Panc1 (cell line): ENCODE data around the gene LSM14B. TPM values are rescaled to one million over a fixed set of nuclear protein-coding genes. Genes with fewer than 3 reads are reported as not detected.

Experiments
- ATAC-seq: fragments of 200-7000 bp; cut with Tn5 transposase; 2 replicates; pipeline ENCODE4 v1.9.1; 2020; ENCODE audit warnings: mild to moderate bottlenecking, moderate library complexity
- BruUV-seq: library from RNA; stranded (reverse); fragments of 400-500 nt; replicated peaks from 2 replicates; lab custom pipeline; 2021; lab: Mats Ljungman, UMichigan
- CTCF ChIA-PET: fragments of 300-600 bp; sonication (Branson Sonifier 250); formaldehyde crosslinking; loops from one replicate; lab custom pipeline; 2022; ENCODE audit warnings: antibody characterized with exemption; lab: Charles Lee
- POLR2A ChIA-PET: fragments of 300-600 bp; sonication (Branson Sonifier 250); formaldehyde crosslinking; loops from one replicate; lab custom pipeline; 2022; ENCODE audit warnings: antibody characterized with exemption; lab: Charles Lee
- DNase-seq: peaks from one replicate; pipeline ENCODE4 v3.0.0-alpha.2; 2010; ENCODE audit warnings: low read depth, low spot score
- H3K27ac ChIP-seq: 2 replicates; pipeline ENCODE4 v1.5.1; 2011; ENCODE audit warnings: mild to moderate bottlenecking, low read length, inconsistent platforms
- H3K27me3 ChIP-seq: fragments of 200-500 bp; sonication (Bioruptor generic); 2 replicates; pipeline ENCODE4 v1.6.0; 2014; ENCODE audit warnings: low read length, inconsistent platforms; ENCODE audit not compliant: control insufficient read depth, insufficient read depth
- H3K36me3 ChIP-seq: fragments of 200-500 bp; sonication (Bioruptor generic); 2 replicates; pipeline ENCODE4 v1.5.1; 2014; ENCODE audit warnings: inconsistent platforms, mild to moderate bottlenecking, low read length, moderate library complexity; ENCODE audit not compliant: control insufficient read depth, insufficient read depth
- H3K4me1 ChIP-seq: 2 replicates; pipeline ENCODE4 v1.5.1; 2011; ENCODE audit warnings: inconsistent platforms, mild to moderate bottlenecking, low read length, moderate library complexity; ENCODE audit not compliant: control insufficient read depth, insufficient read depth
- H3K4me3 ChIP-seq, 2 experiments: 2 replicates each; pipeline ENCODE4 v1.5.1; 2011 to 2012; ENCODE audit warnings: low read depth in 2 of 2, low read length in 2 of 2, mild to moderate bottlenecking in 2 of 2, inconsistent platforms in 1 of 2, moderate library complexity in 1 of 2
- H3K9me3 ChIP-seq: fragments of 200-500 bp; sonication (Bioruptor generic); 2 replicates; pipeline ENCODE4 v1.5.1; 2014; ENCODE audit warnings: low read depth, mild to moderate bottlenecking, inconsistent platforms, low read length, moderate library complexity; ENCODE audit not compliant: control insufficient read depth, insufficient read depth
- CTCF ChIP-seq: fragments of 450-650 bp; IDR thresholded peaks from 2 replicates; pipeline ENCODE4 v1.5.1; 2017; ENCODE audit warnings: mild to moderate bottlenecking
- POLR2AphosphoS5 ChIP-seq: IDR thresholded peaks from 2 replicates; pipeline ENCODE4 v1.6.1; 2012; ENCODE audit warnings: mild to moderate bottlenecking, low read depth, low read length, moderate library complexity
- REST ChIP-seq, 2 experiments: IDR thresholded peaks; 2 replicates each; pipeline ENCODE4 v1.6.1; 2011 to 2012; ENCODE audit warnings: low read depth in 2 of 2, control low read depth in 1 of 2, low read length in 1 of 2, mild to moderate bottlenecking in 1 of 2, moderate library complexity in 1 of 2; ENCODE audit not compliant: insufficient read depth in 1 of 2
- SIN3A ChIP-seq: IDR thresholded peaks from 2 replicates; pipeline ENCODE4 v1.6.1; 2012; ENCODE audit warnings: low read depth, mild to moderate bottlenecking, low read length, moderate library complexity, borderline replicate concordance; ENCODE audit not compliant: insufficient read depth
- TCF7L2 ChIP-seq: IDR thresholded peaks from 2 replicates; pipeline ENCODE4 v1.6.1; 2011; ENCODE audit warnings: mild to moderate bottlenecking, low read depth, low read length, inconsistent platforms
- in situ Hi-C: cut with HindIII; loops from 2 replicates; pipeline ENCODE4 v1.10.0; 2016; ENCODE audit warnings: low sequenced_read_pairs, low pct_unique_long_range_greater_than_20kb
- intact Hi-C: fragments of 100-400 bp; cut with micrococcal nuclease; formaldehyde crosslinking; loops from one replicate; pipeline ENCODE4 v1.10.0; 2022; ENCODE audit not compliant: unreplicated experiment
- total RNA-seq: library from RNA; stranded (reverse); gene quantifications from one replicate; pipeline ENCODE4 v1.2.1, GENCODE V29; 2021; ENCODE audit not compliant: unreplicated experiment

LSM14B gene
- total RNA-seq, 1 experiment from 2014 or later = 52.2 TPM

GRCh38 chr20:62155428-62156253 is 33.4 kb downstream of the LSM14B start:
- ATAC-seq = peak; percentile 76

GRCh38 chr20:62156254-62156556 is 33.9 kb downstream of the LSM14B start:
- peak; percentile 3; the same call in 1 of the 2 replicates for ATAC-seq
- CTCF ChIA-PET = interaction anchor here (0.9 kb wide), 1 partner anchor 145 kb away, joined by 3 read pairs; no protein-coding TSS in a partner anchor
- peaks cover 17% of the 10 kb centered on the region for H3K4me1 ChIP-seq

More at GRCh38 chr20:62155428-62156253, 33.4 kb downstream of the LSM14B start:
- Histone ChIP-seq H3K4me3 (no peak overlapping the region), H3K36me3 (no peaks in the 10 kb centered on the region), H3K27me3 (no peaks in the 10 kb centered on the region), H3K27ac (peak overlapping the region; percentile 2; the same call in 1 of the 2 replicates), H3K4me1 (peaks cover 17% of the 10 kb centered on the region), H3K9me3 (no peaks in the 10 kb centered on the region)
- intact Hi-C loops (no loop called here), in situ Hi-C loops (no loop called here)
- no TSS peak for BruUV-seq
- DNase-seq = no peak
- ChIA-PET POLR2A (no interaction called here), CTCF (interaction anchor here (0.9 kb wide), 1 partner anchor 145 kb away, joined by 3 read pairs; no protein-coding TSS in a partner anchor)
- TF ChIP-seq POLR2AphosphoS5 (no peak), TCF7L2 (no peak), SIN3A (no peak)

More at GRCh38 chr20:62156254-62156556, 33.9 kb downstream of the LSM14B start:
- no peaks in the 10 kb centered on the region for H3K36me3 ChIP-seq
- intact Hi-C loops = no loop called here
- DNase-seq = no peak
- H3K9me3 ChIP-seq = no peaks in the 10 kb centered on the region
- no peak overlapping the region for H3K27ac ChIP-seq
- POLR2A ChIA-PET = no interaction called here
- H3K4me3 ChIP-seq = no peak overlapping the region
- TF ChIP-seq TCF7L2 = no peak
- TF ChIP-seq SIN3A = no peak
- no peak for TF ChIP-seq REST (IDR thresholded peaks at IDR 0.05; ENCODE audit: insufficient read depth in 1 of 2, low read depth in 2 of 2, low read length in 1 of 2)
- TF ChIP-seq POLR2AphosphoS5 = no peak
- TF ChIP-seq CTCF = no peak
- in situ Hi-C loops = no loop called here
- no TSS peak for BruUV-seq
- H3K27me3 ChIP-seq = no peaks in the 10 kb centered on the region
